GM21447 (cell line): ENCODE data around the gene ECEL1.

Source experiments
- ATAC-seq: cut with Tn5 transposase; IDR thresholded peaks from one replicate; pipeline ENCODE4 v1.9.1; 2021; ENCODE audit not compliant: unreplicated experiment

ECEL1 gene

DNA sequence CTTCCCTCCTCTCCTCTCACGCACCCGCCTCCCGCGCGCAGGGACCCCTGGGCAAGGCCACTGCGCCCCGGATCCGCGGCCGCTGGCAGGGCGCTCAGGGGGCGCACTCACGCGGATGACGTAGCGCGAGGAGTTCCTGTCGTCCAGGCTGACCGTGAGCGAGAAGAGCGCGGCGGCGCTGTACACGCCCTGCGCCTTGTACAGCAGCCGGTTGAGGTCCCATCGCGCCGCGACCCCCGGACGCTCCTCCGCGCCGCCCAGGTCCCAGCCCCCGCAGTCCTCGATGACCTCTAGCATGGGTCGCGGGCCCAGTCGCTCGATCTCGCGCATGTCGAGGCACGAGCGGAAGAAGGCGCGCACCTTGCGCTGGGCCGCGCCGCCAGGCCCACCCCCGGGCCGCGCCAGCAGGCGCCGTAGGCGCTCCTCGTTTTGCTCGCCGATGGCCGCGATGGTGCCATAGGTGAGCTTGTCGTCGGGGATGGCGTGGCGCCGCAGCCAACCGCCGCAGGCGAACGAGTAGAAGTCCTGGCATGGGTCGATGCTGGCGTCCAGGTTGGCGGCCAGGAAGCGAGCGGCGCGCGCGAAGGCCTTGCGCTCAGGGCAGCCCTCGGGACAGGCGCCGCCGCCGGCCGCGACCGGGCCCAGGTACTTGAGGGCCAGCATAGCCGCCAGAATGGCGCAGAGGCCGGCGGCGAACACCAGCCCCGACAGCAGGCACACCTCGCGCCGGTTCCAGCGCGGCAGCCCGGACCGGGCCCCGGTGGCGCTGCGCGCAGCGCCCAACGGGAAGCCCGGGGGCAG is 1.7 kb downstream of the ECEL1 start:
- no peak for ATAC-seq

DNA sequence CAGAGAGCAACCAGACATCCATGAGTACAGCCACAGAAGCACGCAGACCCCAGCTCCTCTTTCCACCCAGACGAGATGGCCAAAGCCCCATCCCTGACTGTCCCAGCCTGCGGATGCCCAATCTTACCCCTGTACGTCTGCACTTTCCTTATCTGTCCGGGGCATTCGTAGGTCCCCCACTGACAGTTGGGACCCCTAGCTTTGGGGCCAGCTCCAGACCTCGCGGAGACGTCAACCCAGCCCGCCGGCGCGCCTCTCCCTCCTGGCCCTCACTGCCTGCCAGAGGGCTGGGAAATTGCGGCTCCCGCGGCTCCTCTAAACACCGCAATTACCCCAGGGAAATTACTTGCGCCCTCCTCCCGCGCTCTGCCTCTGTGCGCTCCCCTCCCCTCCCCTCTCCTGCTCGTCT is 2.3 kb downstream of the ECEL1 start:
- no peak for ATAC-seq

DNA sequence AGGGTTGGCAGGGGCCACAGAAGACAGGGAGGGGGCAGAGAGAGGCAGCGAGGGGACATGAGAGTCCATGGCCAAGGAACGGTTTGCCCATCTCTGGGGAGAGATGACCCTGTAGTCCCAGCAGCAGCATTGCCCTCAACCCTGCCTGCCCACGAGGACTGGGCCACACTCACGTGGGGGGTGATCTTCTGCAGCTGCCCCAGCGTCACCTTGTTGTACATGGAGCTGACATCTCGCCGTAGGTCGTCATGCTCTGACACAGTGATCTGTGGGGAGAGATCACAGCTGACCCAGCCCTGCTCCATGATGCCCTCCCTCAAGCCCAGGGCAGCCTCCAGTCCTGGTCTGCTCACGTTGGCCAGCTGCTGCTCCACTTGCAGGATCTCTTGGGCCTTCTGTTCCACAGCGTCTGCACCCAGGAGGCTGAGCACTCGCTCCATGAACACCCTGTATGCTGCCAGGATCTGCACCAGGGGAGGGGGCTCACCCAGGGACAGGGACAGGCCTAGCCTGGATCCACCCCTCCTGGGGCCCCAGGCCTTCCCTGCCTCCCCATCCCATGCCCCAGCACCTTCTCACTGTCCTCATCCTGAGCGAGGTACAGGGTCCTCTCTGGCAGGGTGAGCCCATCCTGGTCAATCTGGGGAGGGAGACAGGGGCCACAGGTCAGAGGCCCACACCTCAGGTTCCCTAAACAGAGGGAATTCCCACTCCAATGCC is 2.8 kb downstream of the ECEL1 start:
- no peak for ATAC-seq

DNA sequence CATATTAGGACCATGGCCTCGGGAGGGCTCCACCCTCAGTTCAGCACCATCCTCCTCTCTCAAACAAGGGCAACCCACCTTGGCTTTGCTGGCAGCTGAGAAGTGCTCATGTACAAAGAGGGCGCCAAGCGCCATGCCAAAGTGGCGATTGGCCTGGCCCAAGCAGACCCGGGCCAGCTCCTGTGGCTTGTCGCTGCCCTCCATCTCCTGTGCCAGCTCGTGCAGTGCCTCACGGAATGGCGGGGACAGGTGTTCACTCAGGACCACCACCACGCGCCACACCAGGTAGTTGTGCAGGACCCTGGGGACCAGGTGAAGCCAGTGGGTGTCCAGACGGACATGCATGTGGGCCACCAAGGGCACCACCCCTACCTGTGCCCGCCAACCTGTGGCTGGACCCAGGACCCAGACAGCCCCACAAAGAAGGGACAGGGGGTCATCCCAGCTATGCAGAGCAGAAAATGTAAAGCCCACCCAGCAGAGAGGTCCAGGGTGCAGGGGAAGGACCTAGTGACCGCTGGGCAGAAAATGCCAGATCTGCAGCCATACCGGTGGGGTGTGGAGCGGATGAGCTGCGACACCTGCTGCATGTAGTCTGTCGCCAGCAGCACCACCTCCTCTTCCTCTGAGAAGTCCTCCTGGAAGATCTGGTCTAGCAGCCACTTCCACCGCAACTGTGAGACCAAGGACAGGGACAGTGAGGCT is 3.6 kb downstream of the ECEL1 start:
- no peak for ATAC-seq

DNA sequence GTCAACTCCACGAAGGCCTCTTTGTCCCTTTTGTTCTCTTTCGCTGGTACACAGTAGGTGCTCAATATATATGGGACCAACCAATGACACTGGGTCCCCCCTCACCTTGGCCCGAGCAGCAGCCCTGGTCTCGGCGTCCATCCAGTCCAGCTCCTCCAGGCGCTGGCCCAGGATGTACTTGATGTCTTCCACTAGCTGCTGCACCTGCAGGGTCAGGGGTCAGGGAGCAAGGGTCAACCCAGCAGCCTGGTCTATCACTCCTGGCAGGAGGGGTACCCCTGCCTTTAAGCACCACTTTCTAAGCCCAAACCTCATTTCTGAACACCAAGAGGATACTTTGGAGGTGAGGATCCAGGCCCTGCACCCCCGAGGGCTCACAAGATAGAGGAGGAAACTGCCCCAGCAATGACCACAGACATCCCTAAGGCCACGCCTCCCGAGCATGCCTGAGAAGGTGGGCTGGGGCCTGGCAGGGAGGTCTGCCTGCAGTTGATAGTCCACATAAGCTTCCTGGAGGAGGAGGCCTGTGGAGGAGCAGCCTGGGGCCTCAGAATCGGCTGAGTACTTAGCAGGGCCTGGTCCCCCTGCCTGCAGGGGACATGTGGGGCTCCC is 4.2 kb downstream of the ECEL1 start:
- ATAC-seq: no peak

DNA sequence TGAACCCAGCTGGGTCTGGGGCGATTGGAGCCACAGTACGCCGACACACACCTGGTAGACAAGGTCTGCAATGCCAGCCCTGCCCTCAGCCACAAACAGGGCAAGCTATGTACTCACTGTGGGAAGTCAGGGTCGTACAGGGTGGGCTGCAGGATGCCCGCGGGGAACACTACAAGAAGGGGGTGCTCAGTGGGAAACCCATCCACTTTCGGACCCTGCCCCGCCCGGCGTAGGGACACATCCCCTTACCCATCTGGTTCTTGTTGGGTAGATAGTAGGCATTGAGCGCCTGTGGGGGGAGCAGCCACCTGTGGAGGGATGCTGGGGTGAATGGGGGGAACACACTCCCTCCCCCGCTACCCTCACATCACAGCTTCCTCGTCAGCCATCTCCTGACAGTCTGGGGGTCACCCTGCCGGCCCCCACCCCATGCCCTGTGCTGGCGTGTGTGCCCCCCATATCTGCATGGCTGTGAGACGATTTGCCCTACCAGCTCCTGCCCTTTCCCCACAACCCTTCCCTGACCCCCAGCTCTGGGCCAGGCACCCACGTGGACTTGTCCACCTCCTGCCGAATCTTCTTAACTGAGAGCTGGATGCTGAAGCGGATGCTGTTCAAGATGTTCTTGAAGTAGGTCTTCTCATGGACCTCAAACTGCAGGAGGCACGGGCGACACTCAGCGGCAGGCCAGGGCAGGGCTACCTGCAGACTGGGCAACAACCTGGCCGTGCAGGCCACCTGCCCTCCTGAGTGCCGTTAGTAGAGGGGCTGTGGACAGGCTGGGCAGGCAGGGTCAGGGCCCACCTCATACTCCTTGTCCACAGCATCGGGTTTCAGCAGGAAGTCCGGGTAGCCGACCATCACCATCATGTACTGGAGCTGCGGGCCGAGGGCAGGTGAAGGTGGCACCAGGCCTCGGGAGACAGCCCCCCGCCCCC is 5.1 kb downstream of the ECEL1 start:
- ATAC-seq: no peak

DNA sequence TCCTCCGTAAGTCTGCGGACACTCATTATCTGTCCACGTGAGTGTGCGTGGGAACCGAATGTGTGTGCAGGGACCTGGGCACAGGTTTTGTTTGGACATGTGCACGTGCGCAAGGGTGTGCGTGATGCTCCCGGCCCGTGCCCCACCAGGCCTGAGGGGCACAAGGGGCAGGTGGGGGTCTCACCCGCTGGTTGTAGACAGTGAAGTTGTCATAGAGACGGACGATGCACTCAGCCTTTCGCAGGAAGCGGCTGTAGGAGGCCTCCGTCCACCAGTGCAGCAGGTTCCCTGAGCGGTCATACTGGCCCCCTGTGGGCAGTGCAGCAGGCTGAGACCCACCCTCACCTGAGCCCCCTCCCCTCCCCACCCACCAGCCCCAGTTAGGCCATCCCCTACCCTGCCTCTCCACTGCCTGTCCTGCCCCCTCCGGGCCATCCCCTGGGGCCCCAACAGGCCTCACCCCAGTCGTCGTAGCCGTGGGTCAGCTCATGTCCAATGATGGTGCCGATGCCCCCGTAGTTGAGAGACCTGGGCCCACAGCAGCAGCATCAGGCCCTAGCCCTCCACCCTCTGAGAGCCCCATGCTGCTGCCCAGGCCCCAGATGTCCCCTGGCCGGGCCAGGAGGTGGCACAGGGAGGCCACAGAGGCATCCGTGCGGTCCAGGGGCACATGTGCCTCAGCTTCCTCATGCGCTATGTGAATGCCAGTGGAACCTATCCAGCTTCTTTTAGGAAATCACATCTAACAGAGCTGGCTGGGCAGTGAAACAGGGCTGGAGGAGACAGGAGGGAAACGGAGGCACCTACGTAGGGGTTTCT is 6.1 kb downstream of the ECEL1 start:
- no peak for ATAC-seq

DNA sequence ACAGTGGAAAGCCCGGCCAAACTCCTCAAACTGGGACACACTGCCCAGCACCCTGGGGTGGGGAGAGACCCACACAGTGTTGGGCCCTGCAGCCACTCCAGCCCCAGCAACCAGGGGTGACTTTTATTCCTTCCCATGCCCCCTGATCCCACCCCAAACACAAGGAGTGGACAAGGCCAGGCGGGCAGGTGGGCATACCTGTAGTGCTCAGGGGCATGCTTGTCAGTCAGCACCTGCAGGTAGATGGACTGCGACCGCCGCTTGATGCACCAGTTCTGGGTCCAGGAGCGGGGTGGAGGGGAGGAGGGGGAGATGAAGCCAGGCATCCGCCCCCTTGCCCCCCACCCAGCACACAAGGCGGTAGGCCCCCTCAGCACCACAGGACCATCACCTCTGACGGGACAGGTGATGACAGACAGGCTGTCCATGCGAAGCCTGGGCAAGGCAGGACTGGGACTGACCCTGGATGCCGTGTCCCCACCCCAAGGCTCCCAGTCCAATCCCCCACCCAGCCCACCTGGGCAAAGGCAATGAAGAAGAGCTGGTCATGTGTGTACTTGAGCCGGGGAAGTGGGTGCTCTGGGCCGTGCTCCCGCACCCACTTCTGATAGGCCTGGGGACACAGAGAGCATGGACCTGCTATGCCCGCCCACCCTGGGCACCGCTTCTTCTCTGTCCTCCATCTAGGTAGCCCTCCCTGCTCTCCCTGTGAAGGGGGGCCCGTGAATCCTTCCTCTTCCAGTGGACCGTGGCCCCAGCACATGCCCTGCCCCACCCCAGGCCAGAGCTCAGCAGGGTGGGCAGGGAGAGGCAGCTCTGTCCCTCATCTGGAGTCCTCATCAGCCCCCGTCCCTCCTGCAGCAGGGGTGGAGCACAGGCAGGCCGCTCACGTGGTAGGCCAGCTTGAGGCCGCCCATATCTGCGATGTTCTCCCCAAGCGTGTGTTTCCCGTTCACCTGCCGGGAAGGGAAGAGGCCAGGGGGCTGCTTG is 7.1 kb downstream of the ECEL1 start:
- no peak for ATAC-seq

DNA sequence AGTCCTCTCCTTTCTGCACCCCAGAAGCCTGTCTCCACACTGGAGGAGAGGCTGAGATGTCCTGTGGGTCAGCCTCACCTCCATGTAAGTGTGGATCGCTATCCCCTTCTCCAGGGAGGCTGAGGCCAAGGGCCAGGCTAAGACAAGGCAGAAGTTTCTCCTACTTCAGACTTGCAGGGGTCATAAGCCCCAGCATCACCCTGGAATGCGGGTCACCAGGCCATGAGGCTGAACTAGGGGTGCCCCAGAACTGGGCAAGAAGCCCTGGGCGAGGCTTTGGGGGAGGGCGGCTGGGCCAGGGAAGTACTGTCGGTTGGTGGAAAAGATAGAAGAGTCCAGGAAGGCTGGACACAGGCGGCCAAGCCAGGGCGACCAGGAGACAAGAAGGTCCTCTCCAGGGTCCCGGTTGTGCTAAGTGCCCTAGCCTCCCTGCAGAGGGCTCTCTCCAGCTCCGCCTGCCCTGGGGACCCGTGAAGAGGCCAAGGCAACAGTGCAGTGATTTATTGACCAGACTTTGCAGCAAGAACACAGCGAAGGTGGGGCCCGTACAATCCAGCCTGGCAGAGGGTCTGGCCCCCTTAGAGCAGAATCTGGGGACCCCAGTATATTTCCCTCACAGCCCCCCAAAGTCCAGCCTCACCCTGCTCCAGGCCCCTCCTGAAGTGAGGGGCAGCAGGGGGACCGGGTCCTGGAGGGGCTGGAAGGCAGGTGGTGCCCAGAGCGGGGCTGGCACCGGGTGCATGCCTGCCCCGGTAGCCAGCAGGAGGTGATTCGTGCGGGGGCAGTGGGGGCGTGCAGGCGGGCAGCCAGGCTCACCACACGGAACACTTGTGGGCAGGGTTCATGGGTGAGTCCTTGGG is 8.1 kb downstream of the ECEL1 start:
- no peak for ATAC-seq

DNA sequence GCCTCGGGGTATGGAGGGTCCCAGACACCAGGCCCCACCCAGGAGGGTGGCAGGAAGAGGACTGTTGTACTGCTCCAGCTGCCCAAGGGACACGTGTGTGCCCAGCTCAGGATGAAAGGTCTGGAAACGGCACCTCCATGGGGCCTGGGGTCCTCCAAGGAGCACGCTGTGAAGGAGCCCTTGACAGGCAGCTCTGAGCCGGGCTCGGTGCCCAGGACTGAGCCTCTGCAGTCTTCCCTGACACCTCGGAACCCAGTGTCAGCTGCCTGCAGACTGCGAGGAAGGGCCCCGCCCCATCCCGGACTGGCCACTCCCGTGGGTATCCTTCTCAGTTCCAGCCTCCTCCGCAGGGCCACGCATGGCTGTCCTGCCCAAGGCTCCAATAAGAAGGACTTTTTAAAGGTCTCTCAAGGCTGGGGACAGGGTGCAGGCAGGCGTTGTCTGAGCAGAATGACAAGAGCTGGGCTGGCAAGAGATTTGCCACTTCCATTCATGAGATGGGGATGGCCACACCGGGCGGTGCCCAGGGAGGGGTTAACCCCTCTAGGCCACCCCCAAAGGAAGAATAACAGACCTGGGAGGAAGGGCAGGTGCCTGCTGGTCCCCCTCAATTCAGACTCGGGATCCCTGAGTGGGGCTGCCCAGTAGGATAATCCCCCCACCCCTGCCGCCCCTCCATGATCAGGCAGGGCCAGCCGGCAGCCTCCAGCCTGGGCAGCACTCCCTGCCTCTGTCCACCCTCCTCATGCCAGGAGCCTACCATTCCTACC is 8.9 kb downstream of the ECEL1 start:
- no peak for ATAC-seq

DNA sequence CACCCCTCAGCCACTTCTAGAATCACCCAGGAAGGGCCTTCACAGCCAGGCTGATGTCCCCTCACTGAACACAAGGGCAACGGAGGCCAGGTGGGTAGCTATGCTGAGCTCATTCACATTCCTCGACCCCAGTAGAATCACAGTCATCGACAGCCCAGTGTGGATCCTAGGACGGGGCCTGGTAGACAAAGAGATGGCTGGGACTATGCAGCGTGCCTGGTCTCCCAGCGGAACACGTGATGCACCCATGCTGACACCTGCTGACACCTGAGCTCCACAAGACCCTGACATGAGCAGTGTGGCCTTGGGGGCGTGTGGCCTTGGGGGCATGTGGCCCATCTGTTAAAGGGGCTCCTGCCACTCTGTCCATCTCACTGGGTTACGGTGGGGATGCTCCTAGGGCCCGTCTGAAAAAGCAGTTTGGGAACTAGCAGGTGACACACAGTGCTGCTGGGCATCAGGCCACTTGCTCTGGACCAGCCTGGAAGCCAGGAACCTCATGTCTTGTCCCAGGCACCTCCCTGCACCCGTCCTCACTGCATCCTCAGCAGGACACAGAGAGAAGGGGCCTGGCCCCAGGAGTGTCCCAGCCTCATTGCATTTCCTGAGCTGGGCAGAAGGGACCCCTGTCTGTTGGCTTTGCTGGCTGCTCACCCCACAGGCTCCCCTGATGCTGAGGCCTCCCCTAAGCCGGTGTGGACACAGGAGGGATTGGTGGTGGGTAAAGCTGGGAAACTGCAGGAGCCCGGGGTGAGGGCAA is 9.7 kb downstream of the ECEL1 start:
- ATAC-seq: no peak

DNA sequence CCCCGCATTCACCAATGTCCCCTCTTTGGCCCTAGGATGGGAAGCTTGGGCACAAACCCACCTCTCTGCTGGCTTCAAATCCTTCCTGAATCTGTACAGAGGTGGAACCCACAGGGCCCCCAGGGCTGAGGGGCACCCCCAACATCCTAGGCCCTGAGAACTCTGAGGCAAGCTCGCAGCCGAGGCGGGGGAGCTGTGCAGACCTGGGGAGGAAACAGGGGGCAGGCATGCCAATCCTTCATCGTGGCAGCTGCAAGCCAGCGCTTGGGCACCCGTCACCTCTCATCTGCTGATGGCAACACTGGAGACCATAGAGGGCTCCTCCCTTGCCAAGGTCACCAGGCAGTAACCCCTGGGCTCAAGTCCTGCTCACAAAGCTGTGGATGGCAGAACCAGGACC is 10.8 kb downstream of the ECEL1 start:
- ATAC-seq: no peak

DNA sequence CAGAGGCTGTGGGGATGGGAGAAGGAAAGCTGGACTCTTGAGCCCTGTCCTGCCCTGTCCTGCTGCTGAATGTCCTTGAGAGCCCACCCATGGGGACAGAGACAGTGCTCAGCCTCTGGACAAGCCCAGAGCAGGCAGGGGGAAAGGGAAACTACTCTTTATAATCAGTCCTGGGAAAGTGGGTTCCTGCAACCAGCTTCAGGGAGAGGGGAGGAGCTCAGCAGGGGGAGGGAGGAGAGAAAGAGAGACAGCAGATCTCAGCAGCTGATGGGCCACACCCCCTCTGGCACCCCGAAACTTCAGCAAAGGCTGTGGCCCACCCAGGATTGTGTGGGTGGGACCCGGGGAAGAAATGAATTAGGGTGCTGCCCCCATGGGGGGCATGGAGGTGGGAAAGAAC is 11.6 kb downstream of the ECEL1 start:
- no peak for ATAC-seq

DNA sequence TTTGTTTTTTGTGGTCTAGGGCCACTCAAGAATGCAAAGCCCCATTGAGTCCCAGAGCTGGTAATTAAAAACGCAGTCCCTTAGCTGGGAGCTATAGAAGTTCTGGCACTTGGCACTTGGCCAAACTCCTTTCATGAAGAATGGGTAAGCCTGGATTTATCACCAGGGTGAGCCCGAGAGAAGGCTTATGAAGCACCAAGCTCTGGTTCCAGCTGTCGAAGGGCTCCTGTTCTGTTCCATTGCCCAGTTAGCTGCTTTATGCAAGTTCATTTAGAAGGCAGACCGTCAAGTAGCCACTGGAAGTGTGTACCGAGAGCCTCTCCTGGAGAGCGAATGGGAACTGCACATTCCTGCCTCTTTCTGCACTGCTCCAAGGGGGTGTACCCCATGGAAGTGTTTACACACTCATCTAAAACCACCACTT is 14.2 kb downstream of the ECEL1 start:
- ATAC-seq: no peak

DNA sequence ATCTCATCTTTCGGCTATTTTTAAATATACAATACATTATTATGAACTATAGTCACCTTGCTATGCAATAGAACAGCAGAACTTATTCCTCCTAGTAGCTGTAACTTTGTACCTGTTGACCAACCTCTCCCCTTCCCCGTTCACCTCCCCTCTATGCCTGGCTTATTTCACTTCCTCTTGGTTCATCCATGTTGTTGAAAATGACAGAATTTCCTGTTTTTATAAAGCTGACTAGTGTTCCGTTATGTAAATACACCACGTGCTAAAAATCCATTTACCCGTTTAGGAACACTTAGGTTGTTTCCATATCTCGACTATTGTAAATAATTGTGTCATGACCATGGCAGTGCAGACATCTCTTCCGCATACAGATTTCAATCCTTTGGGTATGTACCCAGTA is 21.4 kb downstream of the ECEL1 start:
- ATAC-seq: no peak

DNA sequence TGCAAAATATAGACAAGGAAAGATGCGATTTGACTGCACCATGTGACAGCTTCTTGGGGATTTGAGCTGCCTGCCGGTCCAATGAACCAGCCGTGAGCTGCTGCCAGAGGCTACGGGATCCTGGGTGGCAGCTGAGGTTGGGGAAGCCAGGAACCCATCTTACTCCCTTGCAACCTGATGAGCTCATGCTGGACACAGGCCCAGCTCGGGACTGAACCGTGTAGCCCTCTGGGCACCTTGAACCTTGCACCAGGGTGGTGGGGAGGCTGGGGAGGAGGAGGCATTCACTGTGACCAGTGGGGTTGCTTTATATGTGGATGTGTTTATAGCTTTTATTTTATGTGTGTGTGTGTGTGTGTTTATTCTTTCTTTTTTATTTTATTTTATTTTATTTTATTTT is 22.6 kb downstream of the ECEL1 start:
- ATAC-seq: no peak
